GM13977 (cell line): ENCODE measurements around the gene HSD17B3.

ENCODE experiments used
- DNase-seq: peaks from one replicate; pipeline ENCODE4 v3.0.0; 2012; ENCODE audit warnings: low spot score
- CTCF ChIP-seq: IDR thresholded peaks from 2 replicates; pipeline ENCODE4 v1.5.1; 2012; ENCODE audit warnings: mild to moderate bottlenecking, control low read depth; ENCODE audit not compliant: insufficient read depth; ENCODE audit errors: extremely low read depth, missing control alignments
- in situ Hi-C: fragments of 300-500 bp; cut with MboI; formaldehyde crosslinking; loops from one replicate; pipeline ENCODE4 v1.12.0; 2022; ENCODE audit warnings: low sequenced_read_pairs, low pct_unique_long_range_greater_than_20kb, mixed read lengths, inconsistent platforms; ENCODE audit not compliant: unreplicated experiment

HSD17B3 gene

GRCh38 chr9:96232164-96232538, 69.8 kb downstream of the HSD17B3 start:
- in situ Hi-C loops = loop anchor here (10.0 kb wide), 1 partner anchor 83 kb away; no protein-coding TSS in a partner anchor
- TF ChIP-seq CTCF = no peak
- DNase-seq = no peak

DNA sequence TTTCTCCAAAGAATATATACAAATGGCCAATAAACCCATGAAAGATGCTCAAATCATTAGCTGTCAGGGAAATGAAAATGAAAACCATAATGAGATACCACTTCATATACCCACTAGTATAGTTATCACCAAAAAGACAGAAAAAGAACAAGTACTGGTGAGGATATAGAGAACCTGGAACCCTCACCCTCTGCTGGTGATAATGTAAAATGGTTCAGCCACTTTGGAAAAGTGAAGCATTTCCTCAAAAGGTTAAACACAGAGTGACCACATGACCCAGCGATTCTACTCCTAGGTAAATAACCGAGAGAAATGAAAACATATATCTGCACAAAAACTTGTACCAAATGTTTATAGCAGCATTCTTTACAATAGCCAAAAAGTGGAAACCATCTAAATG, 72.0 kb downstream of the HSD17B3 start:
- in situ Hi-C loops = loop anchor here (10.0 kb wide), 1 partner anchor 85 kb away; no protein-coding TSS in a partner anchor
- TF ChIP-seq CTCF = no peak
- no peak for DNase-seq

DNA sequence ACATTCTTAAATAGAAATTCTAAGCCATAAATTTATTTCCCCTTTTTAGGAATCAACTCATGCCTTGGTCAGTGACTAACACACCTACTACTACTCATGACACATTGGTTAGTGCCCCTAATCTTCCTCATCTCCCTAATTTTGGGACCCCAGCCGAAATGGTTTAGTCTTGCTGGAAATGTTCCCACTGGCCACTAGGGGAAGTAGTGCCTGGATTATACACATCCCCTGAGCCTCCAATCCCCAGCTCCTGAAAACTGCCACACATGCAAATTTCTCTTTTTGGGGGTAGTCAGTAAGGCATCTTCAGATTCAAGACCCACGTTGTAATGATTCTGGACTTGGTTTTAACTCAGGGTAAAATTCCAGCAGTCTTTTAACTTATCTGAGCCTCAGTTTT, 79.8 kb downstream of the HSD17B3 start:
- in situ Hi-C loops = no loop called here
- DNase-seq = peak; percentile 33
- peak; percentile 32 for TF ChIP-seq CTCF

DNA sequence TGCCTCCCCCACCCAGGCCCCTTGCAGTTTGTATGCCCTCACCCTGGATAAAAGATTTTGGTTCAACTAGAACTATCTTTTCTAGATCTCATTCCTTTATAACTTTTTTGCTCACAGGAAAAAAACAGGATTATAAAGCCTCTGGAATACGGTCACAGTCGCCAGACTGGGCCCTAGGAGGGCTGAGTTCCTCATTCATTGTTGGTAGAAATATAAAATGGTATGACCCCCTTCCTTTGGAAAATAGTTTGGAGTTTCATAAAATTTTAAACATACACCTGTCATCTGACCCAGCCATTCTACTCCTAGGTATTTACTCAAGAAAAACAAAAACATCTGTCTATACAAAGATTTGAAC, 82.1 kb downstream of the HSD17B3 start:
- TF ChIP-seq CTCF = no peak
- in situ Hi-C loops = no loop called here
- DNase-seq = no peak

DNA sequence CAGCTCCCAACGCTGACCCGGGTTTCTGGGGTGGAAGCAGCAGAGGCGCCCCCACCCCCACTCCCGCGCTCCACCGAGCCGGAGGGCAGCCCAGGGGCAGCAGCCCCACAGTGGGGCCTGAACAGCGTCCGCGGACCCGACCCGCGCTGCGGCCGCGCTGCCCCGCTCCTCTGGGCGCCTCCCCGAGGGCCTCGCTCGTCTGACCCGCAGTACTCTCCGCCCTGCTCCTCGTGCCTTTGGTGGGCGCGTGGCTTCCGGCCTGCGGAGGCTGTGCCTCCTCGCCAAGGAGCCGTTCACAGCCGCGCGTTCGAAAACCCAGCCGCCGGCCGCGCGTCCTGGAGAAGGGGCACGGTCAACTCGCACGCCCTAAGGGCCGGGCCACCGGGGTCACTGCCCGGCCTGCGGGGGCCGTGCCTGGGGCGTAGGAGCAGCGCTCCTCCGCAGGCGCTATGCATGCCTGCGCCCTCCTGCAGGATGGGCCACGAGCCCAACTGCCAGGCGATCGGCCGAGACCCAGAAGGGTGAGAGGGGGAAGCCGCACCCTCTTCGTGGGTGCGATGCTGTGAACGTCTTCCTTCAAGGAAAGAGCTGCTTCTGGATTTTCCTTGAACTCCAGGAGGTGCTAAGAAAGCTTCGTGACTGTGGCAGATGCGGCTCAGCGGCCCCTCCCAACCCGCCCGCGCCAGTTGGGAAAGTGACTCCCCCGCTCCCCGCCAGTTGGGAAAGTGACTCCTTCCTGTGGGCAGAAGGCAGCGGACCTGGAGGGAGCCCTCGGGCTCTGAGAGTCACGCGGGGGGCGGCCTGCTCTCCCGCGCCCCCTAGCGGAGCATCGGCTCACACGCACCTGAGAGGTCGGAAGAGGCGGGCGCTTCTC, 82.7 kb downstream of the HSD17B3 start:
- peak; percentile 63 for TF ChIP-seq CTCF
- DNase-seq = peak; percentile 62
- in situ Hi-C loops = no loop called here

DNA sequence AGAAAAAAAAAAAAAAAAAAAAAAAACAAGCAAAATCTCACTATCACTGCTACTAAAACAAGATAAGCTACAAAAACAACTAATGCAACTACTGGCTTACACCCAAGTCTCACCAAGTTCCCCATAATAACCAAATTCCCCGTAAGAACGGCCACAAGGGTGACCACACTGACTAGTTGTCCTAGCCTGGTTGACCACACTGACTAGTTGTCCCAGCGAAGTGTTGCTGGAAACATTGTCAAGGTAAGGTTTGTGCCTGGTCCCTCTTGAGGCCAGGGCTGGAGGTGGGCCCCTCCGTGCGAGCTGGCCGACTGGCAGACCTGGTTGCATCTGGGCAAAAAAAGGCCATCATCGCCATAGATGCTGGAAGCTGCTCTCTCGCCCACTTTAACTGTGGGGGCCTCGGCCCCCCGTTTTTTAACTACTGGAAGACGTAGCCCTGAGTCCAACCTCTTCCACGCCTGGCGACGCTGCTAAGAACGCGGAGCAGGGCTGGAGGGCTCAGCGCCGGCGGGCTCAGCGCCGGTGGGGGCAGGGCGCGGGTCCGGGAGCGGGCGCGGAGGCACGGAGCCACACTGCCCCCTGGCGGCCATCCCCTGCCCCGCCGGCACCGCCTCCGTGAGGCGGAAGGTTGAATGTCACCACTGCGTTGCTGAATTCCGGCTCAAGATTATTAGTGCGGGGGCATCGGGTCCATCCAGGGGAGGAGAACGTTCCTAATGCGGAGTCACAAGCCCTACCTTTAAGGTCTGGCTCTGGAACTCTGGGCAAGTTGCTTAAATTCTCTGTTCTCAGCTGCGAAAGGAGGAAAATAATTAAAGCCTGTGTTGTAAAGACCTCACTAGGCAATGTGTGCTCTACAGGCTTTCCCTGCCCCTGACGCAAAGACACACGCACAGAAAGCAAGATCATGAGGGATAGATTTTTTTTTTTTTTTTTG, 84.0 kb downstream of the HSD17B3 start:
- peak; percentile 96 for TF ChIP-seq CTCF
- in situ Hi-C loops = no loop called here
- DNase-seq = peak; percentile 93
